Right atrium auricular region (tissue), 2 donors: ENCODE data around the gene CD209. TPM values are rescaled to one million over a fixed set of nuclear protein-coding genes. Genes with fewer than 3 reads are reported as not detected.

ENCODE experiments used
- DNase-seq: peaks from one replicate; pipeline ENCODE4 v3.0.0-alpha.2; 2019; ENCODE audit warnings: low spot score
- H3K27ac ChIP-seq, 2 donors: fragments of 200-600 bp; sonication (generic); 1 replicate in 1 of 2; 2 replicates in 1 of 2; pipeline ENCODE4 v1.5.1; 2016 to 2019
- H3K27me3 ChIP-seq, 2 donors: fragments of 200-600 bp; sonication (generic); one replicate each; pipeline versions ENCODE4 v1.5.1 to v1.6.0; 2017 to 2019
- H3K36me3 ChIP-seq: fragments of 200-600 bp; sonication (generic); one replicate; pipeline ENCODE4 v1.5.1; 2016
- H3K4me1 ChIP-seq, 2 donors: fragments of 200-600 bp; sonication (generic); one replicate each; pipeline versions ENCODE4 v1.5.1 to v1.6.0; 2017 to 2019
- H3K4me3 ChIP-seq, 2 donors: fragments of 200-600 bp; sonication (generic); 1 replicate in 1 of 2; 2 replicates in 1 of 2; pipeline ENCODE4 v1.5.1; 2017 to 2019; ENCODE audit warnings: mild to moderate bottlenecking in 1 of 2, moderate library complexity in 1 of 2
- H3K9me3 ChIP-seq, 2 donors: fragments of 200-600 bp; sonication (generic); one replicate each; pipeline ENCODE4 v1.5.1; 2019
- total RNA-seq, 2 donors: library from RNA; depleted of rRNA; stranded (reverse); fragments of >200 nt; gene quantifications; one replicate each; pipeline ENCODE4 v1.1.0, GENCODE V29; 2016
- TF ChIP-seq, protein P1 (sequence below), 2 donors: fragments of 200-600 bp; sonication (generic); IDR thresholded peaks; one replicate each; pipeline ENCODE4 v1.5.1; 2019; ENCODE audit warnings: antibody characterized with exemption in 2 of 2

CD209 gene
- total RNA-seq, 2 donors from 2014 or later: 0.59 to 4.3 TPM

DNA sequence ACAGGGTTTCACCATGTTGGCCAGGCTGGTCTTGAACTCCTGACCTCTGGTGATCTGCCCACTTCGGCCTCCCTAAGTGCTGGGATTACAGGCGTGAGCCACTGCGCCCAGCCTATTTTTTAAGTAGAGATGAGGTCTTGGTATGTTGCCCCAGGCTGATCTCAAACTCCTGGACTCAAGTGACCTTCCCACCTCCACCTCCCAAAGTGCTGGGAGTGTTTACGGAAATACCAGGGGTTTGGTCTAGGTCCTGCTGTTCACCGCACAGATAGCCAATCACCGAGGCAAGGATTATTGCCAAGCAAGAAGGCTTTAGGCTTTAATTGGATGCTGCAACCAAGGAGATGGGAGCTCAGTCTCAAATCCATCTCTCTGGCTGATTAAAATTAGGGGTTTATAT is 27.0 kb downstream of the CD209 start:
- Histone ChIP-seq H3K27me3 (no peaks in the 10 kb centered on the region), H3K36me3 (no peaks in the 10 kb centered on the region)
- TF ChIP-seq, protein P1, sequence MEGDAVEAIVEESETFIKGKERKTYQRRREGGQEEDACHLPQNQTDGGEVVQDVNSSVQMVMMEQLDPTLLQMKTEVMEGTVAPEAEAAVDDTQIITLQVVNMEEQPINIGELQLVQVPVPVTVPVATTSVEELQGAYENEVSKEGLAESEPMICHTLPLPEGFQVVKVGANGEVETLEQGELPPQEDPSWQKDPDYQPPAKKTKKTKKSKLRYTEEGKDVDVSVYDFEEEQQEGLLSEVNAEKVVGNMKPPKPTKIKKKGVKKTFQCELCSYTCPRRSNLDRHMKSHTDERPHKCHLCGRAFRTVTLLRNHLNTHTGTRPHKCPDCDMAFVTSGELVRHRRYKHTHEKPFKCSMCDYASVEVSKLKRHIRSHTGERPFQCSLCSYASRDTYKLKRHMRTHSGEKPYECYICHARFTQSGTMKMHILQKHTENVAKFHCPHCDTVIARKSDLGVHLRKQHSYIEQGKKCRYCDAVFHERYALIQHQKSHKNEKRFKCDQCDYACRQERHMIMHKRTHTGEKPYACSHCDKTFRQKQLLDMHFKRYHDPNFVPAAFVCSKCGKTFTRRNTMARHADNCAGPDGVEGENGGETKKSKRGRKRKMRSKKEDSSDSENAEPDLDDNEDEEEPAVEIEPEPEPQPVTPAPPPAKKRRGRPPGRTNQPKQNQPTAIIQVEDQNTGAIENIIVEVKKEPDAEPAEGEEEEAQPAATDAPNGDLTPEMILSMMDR (IDR thresholded peaks at IDR 0.05): no peak

DNA sequence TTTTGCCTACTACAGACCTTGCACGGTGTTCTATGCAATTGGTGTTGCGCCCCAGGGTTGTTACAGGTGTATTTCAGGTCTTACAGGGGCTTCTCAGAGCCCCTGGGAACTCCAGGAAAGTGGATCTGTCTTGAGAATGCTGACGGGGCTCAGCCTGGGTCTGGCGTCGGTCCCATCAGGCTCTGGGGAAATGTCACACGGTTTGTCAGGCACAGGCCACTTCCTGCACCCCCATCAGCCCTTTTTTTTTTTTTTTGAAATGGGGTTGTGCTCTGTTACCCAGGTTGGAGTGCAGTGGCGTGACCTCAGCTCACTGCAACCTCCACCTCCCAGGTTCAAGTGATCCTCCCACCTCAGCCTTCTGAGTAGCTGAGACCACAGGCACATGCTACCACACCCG is 28.7 kb downstream of the CD209 start:
- no peak for DNase-seq
- Histone ChIP-seq H3K4me3 (no peak overlapping the region), H3K36me3 (no peaks in the 10 kb centered on the region), H3K27ac (no peak overlapping the region), H3K27me3 (no peaks in the 10 kb centered on the region), H3K9me3 (peaks cover 0 to 8% of the 10 kb centered on the region in 2 donors), H3K4me1 (no peaks in the 10 kb centered on the region)
- TF ChIP-seq, protein P1 (IDR thresholded peaks at IDR 0.05): no peak

More for the DNA sequence above, 27.0 kb downstream of the CD209 start:
- H3K4me1 ChIP-seq: no peaks in the 10 kb centered on the region
- H3K27ac ChIP-seq: no peak overlapping the region
- no peak for DNase-seq
- no peak overlapping the region for H3K4me3 ChIP-seq
- H3K9me3 ChIP-seq: peaks cover 0 to 8% of the 10 kb centered on the region in 2 donors

DNA sequence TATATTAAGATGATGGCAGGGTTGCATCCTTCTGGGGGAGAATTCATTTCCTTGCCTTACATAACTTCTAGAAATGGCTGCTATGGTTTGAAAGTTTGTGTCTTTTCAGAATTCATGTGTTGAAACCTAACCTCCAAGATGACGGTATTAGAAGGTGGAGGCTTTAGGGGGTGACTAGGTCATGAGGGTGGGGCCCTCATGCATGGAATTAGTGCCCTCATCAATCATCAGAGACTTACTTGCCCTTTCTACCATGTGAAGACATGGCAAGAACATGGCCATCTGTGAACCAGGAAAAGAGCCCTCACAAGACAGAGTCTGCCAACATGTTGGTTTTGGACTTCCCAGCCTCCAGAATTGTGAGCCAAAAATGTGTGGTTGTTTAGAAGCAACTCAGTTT is 30.6 kb downstream of the CD209 start:
- H3K4me3 ChIP-seq: no peak overlapping the region
- no peak overlapping the region for H3K27ac ChIP-seq
- H3K4me1 ChIP-seq: no peaks in the 10 kb centered on the region
- no peaks in the 10 kb centered on the region for H3K27me3 ChIP-seq
- H3K36me3 ChIP-seq: no peaks in the 10 kb centered on the region
- peaks cover 0 to 8% of the 10 kb centered on the region in 2 donors for H3K9me3 ChIP-seq
- TF ChIP-seq, protein P1 (IDR thresholded peaks at IDR 0.05): no peak
- no peak for DNase-seq

DNA sequence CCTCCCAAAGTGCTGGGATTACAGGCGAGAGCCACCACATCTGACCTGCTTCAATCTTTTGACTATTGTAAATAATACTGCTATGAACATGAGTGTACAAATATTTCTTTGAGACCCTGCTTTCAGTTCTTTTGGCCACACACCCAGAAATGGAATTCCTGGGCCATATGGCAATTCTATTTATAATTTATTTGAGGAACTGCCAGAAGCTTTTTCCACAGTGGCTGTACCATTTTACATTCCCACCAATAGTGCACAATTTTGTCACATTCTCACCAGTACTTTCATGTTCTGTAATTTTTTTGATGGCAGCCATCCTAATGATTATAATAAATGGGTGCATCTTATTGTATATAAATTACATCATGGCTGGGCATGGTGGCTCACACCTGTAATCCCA is 31.7 kb downstream of the CD209 start:
- Histone ChIP-seq H3K4me3 (no peak overlapping the region), H3K27ac (no peak overlapping the region), H3K36me3 (no peaks in the 10 kb centered on the region), H3K27me3 (no peaks in the 10 kb centered on the region), H3K9me3 (peaks cover 0 to 8% of the 10 kb centered on the region in 2 donors), H3K4me1 (no peaks in the 10 kb centered on the region)
- no peak for DNase-seq
- TF ChIP-seq, protein P1 (IDR thresholded peaks at IDR 0.05): no peak

DNA sequence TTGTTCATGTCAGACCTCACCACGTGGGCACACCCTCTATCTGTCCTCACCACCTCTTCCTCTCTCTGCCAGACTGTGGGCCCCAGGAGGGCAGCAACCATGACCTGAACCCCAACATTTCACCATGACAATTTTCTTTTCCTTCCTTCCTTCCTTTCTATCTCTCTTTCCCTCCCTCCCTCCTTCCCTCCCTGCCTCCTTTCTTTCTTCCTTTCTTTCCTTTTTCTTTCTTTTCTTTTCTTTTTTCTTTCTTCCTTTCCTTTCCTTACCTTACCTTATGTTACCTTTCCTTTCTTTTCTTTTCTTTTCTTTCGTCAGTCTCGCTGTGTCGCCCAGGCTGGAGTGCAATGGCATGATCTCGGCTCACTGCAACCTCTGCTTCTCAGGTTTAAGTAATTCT is 36.7 kb downstream of the CD209 start:
- no peaks in the 10 kb centered on the region for H3K27me3 ChIP-seq
- TF ChIP-seq, protein P1 (IDR thresholded peaks at IDR 0.05): no peak
- no peaks in the 10 kb centered on the region for H3K4me1 ChIP-seq
- no peak for DNase-seq
- H3K9me3 ChIP-seq: no peaks in the 10 kb centered on the region
- H3K4me3 ChIP-seq: no peak overlapping the region
- H3K27ac ChIP-seq: no peak overlapping the region
- H3K36me3 ChIP-seq: no peaks in the 10 kb centered on the region

DNA sequence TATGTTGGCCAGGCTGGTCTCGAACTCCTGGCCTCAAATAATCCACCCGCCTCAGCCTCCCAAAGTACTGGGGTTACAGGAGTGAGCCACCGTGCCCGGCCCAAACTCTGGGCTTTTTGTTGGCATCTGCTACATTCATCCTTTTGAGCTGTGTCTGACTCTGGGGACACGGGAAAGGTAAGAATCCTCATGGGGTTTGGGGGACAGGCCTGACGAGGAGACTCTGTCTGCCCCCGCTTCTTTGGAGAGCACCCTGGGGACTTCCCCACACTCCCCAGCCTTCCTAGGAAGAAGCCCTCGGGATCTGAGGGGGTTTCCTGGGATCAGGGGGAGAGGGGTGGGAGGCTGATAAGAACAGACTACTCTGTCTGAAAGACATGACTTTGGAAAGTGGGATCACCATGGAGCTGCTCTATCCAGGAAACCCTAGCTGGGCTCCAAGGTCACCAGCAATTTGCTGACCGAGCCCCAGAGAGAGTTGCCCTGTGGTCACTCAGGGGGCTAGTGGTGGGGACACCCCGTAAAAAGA is 37.3 kb downstream of the CD209 start:
- Histone ChIP-seq H3K27me3 (no peaks in the 10 kb centered on the region), H3K4me1 (no peaks in the 10 kb centered on the region), H3K27ac (no peak overlapping the region), H3K4me3 (no peak overlapping the region), H3K9me3 (no peaks in the 10 kb centered on the region), H3K36me3 (no peaks in the 10 kb centered on the region)
- TF ChIP-seq, protein P1 (IDR thresholded peaks at IDR 0.05): no peak
- no peak for DNase-seq
